SK-N-SH (cell line): Measurements from ENCODE around the gene ARHGEF12.

Experiments used
- CTCF ChIP-seq: fragments of 200-600 bp; sonication (generic); IDR thresholded peaks from 2 replicates; pipeline ENCODE4 v1.6.1; 2017; ENCODE audit warnings: antibody characterized with exemption, mild to moderate bottlenecking, moderate library complexity
- FOSL2 ChIP-seq: IDR thresholded peaks from 2 replicates; pipeline ENCODE4 v1.4.0; 2012; ENCODE audit warnings: low read depth, mild to moderate bottlenecking, moderate library complexity, borderline replicate concordance
- GABPA ChIP-seq: IDR thresholded peaks from 2 replicates; pipeline ENCODE4 v1.4.0; 2012; ENCODE audit warnings: low read depth, mild to moderate bottlenecking
- IRF3 ChIP-seq: fragments of 150-350 bp; IDR thresholded peaks from 2 replicates; pipeline ENCODE4 v1.6.1; 2016; ENCODE audit warnings: mild to moderate bottlenecking, low read depth, low read length
- JUND ChIP-seq: IDR thresholded peaks from 2 replicates; pipeline ENCODE4 v1.4.0; 2012
- MXI1 ChIP-seq: IDR thresholded peaks from 2 replicates; pipeline ENCODE4 v1.6.1; 2012; ENCODE audit warnings: mild to moderate bottlenecking, low read depth, low read length, improper control_type of control experiment
- POLR2AphosphoS5 ChIP-seq: IDR thresholded peaks from 2 replicates; pipeline ENCODE4 v1.6.1; 2012; ENCODE audit warnings: low read depth, low read length
- RAD21 ChIP-seq: IDR thresholded peaks from 2 replicates; pipeline ENCODE4 v1.6.1; 2012; ENCODE audit warnings: mild to moderate bottlenecking, low read length
- RFX5 ChIP-seq: IDR thresholded peaks from 2 replicates; pipeline ENCODE4 v1.6.1; 2012; ENCODE audit warnings: mild to moderate bottlenecking, improper control_type of control experiment, low read length
- SIN3A ChIP-seq: IDR thresholded peaks from 2 replicates; pipeline ENCODE4 v1.6.1; 2012; ENCODE audit warnings: low read depth, mild to moderate bottlenecking, low read length, moderate library complexity, borderline replicate concordance
- SMC3 ChIP-seq: IDR thresholded peaks from 2 replicates; pipeline ENCODE4 v1.6.1; 2012; ENCODE audit warnings: low read depth, low read length, improper control_type of control experiment
- USF1 ChIP-seq: IDR thresholded peaks from 2 replicates; pipeline ENCODE4 v1.4.0; 2012; ENCODE audit warnings: low read depth, borderline replicate concordance
- USF2 ChIP-seq: fragments of 150-350 bp; IDR thresholded peaks from 2 replicates; pipeline ENCODE4 v1.6.1; 2017; ENCODE audit warnings: antibody characterized with exemption, low read length, low read depth, borderline replicate concordance

GRCh38 chr11:120337355-120338106 is 1.3 kb downstream of the ARHGEF12 start:
- TF ChIP-seq CTCF (no peak), SIN3A (no peak), USF1 (no peak), GABPA (no peak), POLR2AphosphoS5 (no peak), RAD21 (0 out of 2 replicates have a peak, but pooled peaks have one; percentile 4), FOSL2 (no peak), MXI1 (peak; percentile 68), USF2 (no peak), SMC3 (no peak), JUND (no peak), IRF3 (no peak), RFX5 (no peak)
